Stimulated activated CD4-positive, alpha-beta T cell treated with anti-CD3 and anti-CD28 coated beads, Interleukin-2, amount 100 ng/mL, for 24 hours (primary cell): ENCODE results near the gene IGLL1.
"Not testable (repeated sequence)": the region's sequence is repeated elsewhere in the genome, so short reads cannot be mapped to it uniquely, and the experiment has no call there.

Source experiments
- DNase-seq, 2 donors: peaks; one replicate each; pipeline ENCODE4 v3.0.0-alpha.2; 2020

IGLL1 gene

GRCh38 chr22:23539135-23539838 is 40.8 kb downstream of the IGLL1 start:
- peak; percentile 75 to 79 for DNase-seq

- not testable (repeated sequence) for DNase-seq
Measured at GRCh38 chr22:23538696-23539030, 41.4 kb downstream of the IGLL1 start.

GRCh38 chr22:23537830-23538695 is 42.0 kb downstream of the IGLL1 start:
- not testable (repeated sequence) for DNase-seq

- DNase-seq = no peak
Measured at GRCh38 chr22:23537416-23537815, 42.7 kb downstream of the IGLL1 start.

GRCh38 chr22:23536821-23537345 is 43.2 kb downstream of the IGLL1 start:
- DNase-seq = no peak

DNA sequence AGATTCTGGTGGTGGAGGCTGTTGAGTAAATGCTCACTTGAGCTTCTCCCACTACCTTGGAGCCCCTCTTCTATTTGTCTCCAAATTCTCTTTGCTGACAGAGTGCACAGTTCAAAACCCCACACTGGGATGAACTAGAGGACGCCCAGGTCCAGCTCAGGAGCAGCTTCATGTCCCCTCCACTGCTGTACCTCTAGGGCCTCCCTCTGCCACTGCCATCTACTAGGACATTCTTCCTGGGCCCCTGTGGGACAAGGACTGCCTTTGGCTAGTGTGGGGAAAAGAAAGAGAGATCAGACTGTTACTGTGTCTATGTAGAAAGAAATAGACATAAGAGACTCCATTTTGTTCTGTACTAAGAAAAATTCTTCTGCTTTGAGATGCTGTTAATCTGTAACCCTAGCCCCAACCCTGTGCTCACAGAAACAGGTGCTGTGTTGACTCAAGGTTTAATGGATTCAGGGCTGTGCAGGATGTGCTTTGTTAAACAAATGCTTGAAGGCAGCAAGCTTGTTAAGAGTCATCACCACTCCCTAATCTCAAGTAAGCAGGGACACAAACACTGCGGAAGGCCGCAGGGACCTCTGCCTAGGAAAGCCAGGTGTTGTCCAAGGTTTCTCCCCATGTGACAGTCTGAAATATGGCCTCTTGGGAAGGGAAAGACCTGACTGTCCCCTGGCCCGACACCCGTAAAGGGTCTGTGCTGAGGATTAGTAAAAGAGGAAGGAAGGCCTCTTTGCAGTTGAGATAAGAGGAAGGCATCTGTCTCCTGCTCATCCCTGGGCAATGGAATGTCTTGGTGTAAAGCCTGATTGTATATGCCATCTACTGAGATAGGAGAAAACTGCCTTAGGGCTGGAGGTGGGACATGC is 44.1 kb downstream of the IGLL1 start:
- DNase-seq = not testable (repeated sequence)

DNA sequence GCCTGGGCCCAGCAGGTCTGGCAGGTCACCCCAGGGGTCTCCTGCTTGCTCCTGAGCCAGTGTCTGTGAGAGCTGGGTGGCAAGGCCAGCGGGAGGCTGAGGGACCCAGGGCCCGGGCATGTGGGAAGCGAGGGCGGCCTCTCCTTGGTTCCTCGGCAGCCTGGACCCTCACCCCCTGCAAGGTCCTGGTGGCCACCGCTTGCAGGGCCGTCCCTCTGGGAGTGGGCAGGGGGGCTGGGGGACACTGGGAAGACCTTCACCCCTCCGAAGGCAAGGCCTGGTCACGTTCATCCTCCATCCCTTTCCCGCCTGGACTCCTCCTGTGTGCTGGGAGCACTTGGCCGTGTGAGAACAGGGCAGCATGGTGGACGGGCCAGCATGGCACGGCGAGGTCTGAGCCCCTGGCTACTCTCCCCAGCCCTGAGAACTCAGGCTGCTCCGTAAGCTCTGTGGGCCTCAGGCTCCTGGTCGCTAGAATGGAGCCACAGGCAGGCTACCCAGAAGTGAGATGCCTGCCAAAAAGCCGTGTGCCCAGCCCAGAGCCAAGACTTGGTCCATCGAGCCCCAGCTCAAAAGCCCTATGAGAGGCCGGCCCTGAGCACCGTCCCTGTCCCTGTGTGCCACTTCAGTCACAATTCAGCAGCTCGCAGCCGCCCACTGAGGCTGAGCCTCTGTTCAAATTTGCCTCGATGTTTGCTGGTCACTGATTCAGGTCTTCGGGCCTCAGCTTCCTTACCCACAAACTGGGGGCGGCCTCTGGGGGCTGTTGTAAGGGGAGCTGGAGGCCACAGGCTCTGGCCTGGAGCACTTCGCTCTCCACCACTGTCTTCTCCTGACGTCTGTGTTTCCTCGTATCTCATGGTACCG is 45.0 kb downstream of the IGLL1 start:
- no peak for DNase-seq

DNA sequence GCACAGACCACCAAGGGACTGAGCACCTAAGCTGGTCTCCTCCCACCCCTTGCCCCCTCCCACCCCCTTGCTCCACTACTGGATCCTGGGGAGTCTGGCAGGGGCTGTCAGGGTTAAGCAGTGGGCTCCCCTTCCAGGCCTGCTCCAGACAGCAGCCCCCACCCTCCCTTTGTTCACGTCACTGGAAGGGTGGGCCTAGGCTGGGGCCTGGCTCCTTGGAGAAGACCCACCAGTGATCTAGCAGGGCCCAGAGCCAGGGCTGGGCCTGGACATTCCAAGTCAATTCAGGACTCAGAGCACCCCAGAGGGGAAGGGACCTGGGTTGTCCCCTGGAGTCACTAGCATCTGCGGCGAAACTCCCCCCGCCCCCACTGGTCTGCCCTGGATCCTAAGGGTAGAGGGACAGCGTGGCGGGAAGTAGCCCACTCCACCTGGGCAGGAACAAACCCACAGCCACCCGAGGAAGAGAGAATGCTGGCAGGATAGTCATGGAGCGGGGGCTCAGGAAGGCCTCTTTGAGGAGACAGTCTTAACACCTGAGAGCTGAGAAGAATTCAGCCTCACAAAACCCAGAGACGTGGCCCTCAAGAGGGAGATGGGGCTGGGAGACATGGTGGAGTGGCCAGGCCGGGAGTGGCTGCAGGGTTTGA is 45.8 kb downstream of the IGLL1 start:
- no peak for DNase-seq

DNA sequence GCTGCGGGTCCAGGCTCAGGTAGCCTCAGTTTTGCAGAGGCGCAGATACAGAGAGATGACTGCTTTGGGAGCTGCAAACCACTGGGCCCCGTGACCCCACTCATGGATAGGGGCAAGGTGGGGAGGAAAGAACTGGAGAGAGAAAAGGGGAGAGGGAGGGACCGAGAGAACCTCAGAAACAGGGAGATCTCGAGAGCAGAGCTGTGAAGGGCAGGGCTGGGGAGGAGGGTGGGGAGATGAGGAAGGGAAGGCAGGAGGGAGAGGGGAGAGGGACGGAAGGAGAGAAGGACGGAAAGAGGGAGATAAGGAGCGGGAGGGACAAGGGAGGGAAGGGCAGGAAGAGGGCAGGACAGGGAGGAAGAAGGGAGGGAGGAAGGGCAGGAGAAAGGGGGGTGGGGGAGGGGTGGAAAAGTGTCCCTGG is 46.3 kb downstream of the IGLL1 start:
- DNase-seq = no peak

DNA sequence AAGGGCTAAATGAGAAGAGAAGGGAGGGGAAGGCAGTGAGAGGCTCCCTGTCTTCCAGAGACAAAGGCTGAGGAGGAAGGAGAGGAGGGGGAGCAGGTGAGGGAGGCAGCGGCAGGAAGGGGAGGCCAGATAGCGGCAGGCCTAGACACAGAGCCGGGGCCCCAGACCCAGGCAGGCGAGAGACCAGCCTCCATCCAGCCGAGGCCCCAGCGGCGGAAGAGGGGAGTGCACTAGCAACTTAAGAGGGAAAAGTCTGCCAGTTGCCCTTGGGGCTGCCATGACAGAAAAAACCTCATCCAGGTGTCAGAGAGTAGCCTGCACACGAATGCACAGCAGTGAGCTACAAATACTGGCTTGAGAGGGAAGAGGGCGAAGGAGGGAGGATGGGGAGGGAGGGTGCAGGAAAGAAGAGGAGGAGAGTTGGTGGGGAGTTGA is 46.7 kb downstream of the IGLL1 start:
- peak; percentile 40 to 52 for DNase-seq

GRCh38 chr22:23532731-23533130 is 47.4 kb downstream of the IGLL1 start:
- DNase-seq = no peak

GRCh38 chr22:23531966-23532705 is 48.0 kb downstream of the IGLL1 start:
- DNase-seq = no peak

- no peak for DNase-seq
Measured at GRCh38 chr22:23531283-23531956, 48.7 kb downstream of the IGLL1 start.

- DNase-seq = no peak
Measured at GRCh38 chr22:23530766-23531282, 49.3 kb downstream of the IGLL1 start.

- DNase-seq = no peak
Measured at GRCh38 chr22:23530106-23530505, 50.0 kb downstream of the IGLL1 start.

GRCh38 chr22:23529166-23530103 is 50.7 kb downstream of the IGLL1 start:
- no peak for DNase-seq

GRCh38 chr22:23527971-23528740 is 51.9 kb downstream of the IGLL1 start:
- DNase-seq = no peak
